ENCODE measurements around the gene SMIM35. TPM values are rescaled to one million over a fixed set of nuclear protein-coding genes. Genes with fewer than 3 reads are reported as not detected.
"Not testable (repeated sequence)": the region's sequence is repeated elsewhere in the genome, so short reads cannot be mapped to it uniquely, and the experiment has no call there.

Gene SMIM35
- total RNA-seq, 1 experiment from 2014 or later, result not detected

DNA sequence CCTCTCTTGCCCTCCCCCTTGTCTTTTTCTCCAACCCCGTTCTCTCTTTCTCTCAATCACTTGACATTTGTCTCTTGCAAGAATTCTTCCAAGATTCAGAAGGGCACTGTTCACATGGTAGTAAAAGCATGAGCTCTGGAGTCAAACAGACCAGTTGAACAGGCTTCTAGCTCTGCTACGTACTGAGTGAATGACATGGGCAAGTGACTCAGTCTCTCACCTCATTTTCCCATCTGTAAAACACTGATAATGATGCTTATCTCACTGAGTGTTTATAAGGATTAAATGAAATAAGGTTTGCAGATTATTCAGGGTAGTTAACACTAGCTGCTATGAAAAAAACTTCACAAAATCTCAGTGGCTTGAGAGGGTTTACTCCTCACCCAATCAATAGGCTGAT is 106.5 kb downstream of the SMIM35 start:
- no peak overlapping the region for H2AFZ ChIP-seq
- H3K27me3 ChIP-seq (ENCODE audit: insufficient read depth, low read depth), result peaks cover 10% of the 10 kb centered on the region; the same call in 1 of the 2 replicates
- no peak overlapping the region for H3K4me3 ChIP-seq
- no peaks in the 10 kb centered on the region for H3K4me1 ChIP-seq (replicated peaks; ENCODE audit: insufficient read depth)
- intact Hi-C loops (cut with micrococcal nuclease; ENCODE audit: unreplicated experiment), result no loop called here
- H3K36me3 ChIP-seq (ENCODE audit: low read depth), result no peaks in the 10 kb centered on the region
- ChIA-PET POLR2A (ENCODE audit: unreplicated experiment) (no interaction called here), CTCF (no interaction called here)
- no peaks in the 10 kb centered on the region for H3F3A ChIP-seq (ENCODE audit: insufficient read depth, low read depth)
- H3K79me2 ChIP-seq (ENCODE audit: low read depth), result no peaks in the 10 kb centered on the region
- H3K27ac ChIP-seq, result no peak overlapping the region
- H3K9me2 ChIP-seq (ENCODE audit: insufficient read depth), result no peaks in the 10 kb centered on the region
- DNase-seq, result peak in 1 of 2 experiments; percentile 76
- H3K9me3 ChIP-seq (ENCODE audit: insufficient read depth, low read depth), result no peaks in the 10 kb centered on the region
- no peaks in the 10 kb centered on the region for H4K20me1 ChIP-seq (ENCODE audit: insufficient read depth)
- H3K4me2 ChIP-seq, result no peak overlapping the region
- no TSS peak for BruUV-seq (replicated peaks)
- TF ChIP-seq, protein P1, sequence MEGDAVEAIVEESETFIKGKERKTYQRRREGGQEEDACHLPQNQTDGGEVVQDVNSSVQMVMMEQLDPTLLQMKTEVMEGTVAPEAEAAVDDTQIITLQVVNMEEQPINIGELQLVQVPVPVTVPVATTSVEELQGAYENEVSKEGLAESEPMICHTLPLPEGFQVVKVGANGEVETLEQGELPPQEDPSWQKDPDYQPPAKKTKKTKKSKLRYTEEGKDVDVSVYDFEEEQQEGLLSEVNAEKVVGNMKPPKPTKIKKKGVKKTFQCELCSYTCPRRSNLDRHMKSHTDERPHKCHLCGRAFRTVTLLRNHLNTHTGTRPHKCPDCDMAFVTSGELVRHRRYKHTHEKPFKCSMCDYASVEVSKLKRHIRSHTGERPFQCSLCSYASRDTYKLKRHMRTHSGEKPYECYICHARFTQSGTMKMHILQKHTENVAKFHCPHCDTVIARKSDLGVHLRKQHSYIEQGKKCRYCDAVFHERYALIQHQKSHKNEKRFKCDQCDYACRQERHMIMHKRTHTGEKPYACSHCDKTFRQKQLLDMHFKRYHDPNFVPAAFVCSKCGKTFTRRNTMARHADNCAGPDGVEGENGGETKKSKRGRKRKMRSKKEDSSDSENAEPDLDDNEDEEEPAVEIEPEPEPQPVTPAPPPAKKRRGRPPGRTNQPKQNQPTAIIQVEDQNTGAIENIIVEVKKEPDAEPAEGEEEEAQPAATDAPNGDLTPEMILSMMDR (conservative IDR thresholded peaks at IDR 0.05), result no peak
- TF ChIP-seq EZH2 (IDR thresholded peaks at IDR 0.05; ENCODE audit: low read depth), result no peak

DNA sequence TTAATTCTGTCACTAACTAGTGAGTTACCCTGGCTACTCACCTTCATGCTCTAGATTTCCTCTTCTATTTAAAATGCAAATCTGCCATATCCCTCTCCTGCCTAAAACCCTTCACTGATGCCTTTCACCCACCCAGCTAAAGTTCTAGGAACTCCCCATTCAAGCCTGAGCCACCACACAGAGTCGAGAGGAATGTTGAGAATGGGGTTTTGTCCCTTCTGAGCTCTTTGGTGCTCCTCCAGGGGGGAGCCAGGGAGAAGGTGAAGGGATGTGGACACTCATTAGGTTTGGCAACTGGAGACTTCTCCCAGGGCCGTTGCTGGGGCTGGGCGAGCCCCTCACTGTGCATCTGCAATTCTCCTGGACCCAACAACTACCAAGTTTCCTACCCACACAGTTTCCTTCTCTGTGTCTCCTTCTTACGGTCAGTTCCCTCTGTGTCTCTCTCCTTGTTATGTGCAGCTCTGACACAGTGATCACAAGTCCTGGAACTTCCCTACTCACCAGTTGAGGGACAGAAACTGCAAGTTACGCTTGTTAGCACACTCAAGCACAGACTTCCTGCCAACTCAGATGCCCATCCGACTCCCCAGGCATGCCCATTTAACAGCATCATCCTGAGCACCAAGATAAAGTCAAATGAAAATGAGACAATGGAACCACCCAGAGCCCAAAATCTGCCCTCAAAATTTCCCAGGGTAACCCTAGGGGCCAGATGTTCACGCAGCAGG is 107.1 kb downstream of the SMIM35 start:
- no peak overlapping the region for H3K4me2 ChIP-seq
- H4K20me1 ChIP-seq (ENCODE audit: insufficient read depth), result no peaks in the 10 kb centered on the region
- no TSS peak for BruUV-seq (replicated peaks)

DNA sequence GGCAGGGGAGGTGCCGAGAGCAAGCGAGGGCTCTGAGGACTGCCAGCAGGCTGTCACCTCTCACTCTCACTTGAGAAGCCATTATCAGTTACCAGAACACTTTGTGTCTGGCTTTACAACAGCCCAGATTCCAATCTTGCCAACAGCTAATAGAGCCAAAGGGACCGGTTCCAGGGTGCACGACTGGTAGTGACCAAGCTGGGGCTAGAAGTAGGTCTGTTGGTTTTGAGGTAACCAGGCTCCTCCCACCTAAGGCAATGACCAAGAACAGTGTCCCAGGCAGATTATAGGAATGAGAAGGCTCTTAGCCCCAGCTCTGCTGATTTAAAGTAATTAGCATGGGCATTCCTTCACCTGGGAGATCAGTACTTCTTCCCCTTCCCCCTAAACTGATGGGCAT is 107.8 kb downstream of the SMIM35 start:
- no peaks in the 10 kb centered on the region for H3K4me1 ChIP-seq (replicated peaks; ENCODE audit: insufficient read depth)
- peaks cover 10% of the 10 kb centered on the region; the same call in 1 of the 2 replicates for H3K27me3 ChIP-seq (ENCODE audit: insufficient read depth, low read depth)
- no peaks in the 10 kb centered on the region for H3K9me2 ChIP-seq (ENCODE audit: insufficient read depth)
- no peaks in the 10 kb centered on the region for H4K20me1 ChIP-seq (ENCODE audit: insufficient read depth)
- no peak for DNase-seq
- CTCF ChIA-PET, result no interaction called here
- no peak overlapping the region for H3K4me2 ChIP-seq
- no TSS peak for BruUV-seq (replicated peaks)
- H3K79me2 ChIP-seq (ENCODE audit: low read depth), result no peaks in the 10 kb centered on the region
- no peaks in the 10 kb centered on the region for H3K36me3 ChIP-seq (ENCODE audit: low read depth)
- no peaks in the 10 kb centered on the region for H3K9me3 ChIP-seq (ENCODE audit: insufficient read depth, low read depth)
- H2AFZ ChIP-seq, result no peak overlapping the region
- no peak overlapping the region for H3K4me3 ChIP-seq
- H3F3A ChIP-seq (ENCODE audit: insufficient read depth, low read depth), result no peaks in the 10 kb centered on the region
- H3K27ac ChIP-seq, result no peak overlapping the region
- intact Hi-C loops (cut with micrococcal nuclease; ENCODE audit: unreplicated experiment), result no loop called here
- no peak for TF ChIP-seq EZH2 (IDR thresholded peaks at IDR 0.05; ENCODE audit: low read depth)
- TF ChIP-seq, protein P1 (conservative IDR thresholded peaks at IDR 0.05), result no peak
- POLR2A ChIA-PET (ENCODE audit: unreplicated experiment), result no interaction called here

More for the DNA sequence above, 107.1 kb downstream of the SMIM35 start:
- Histone ChIP-seq H3K4me3 (no peak overlapping the region), H3K9me3 (ENCODE audit: insufficient read depth, low read depth) (no peaks in the 10 kb centered on the region), H3K79me2 (ENCODE audit: low read depth) (no peaks in the 10 kb centered on the region), H3K27ac (no peak overlapping the region), H3K4me1 (replicated peaks; ENCODE audit: insufficient read depth) (no peaks in the 10 kb centered on the region), H3K36me3 (ENCODE audit: low read depth) (no peaks in the 10 kb centered on the region), H3F3A (ENCODE audit: insufficient read depth, low read depth) (no peaks in the 10 kb centered on the region), H3K9me2 (ENCODE audit: insufficient read depth) (no peaks in the 10 kb centered on the region), H3K27me3 (ENCODE audit: insufficient read depth, low read depth) (peaks cover 10% of the 10 kb centered on the region; the same call in 1 of the 2 replicates), H2AFZ (no peak overlapping the region)
- no peak for TF ChIP-seq EZH2 (IDR thresholded peaks at IDR 0.05; ENCODE audit: low read depth)
- TF ChIP-seq, protein P1 (conservative IDR thresholded peaks at IDR 0.05), result no peak
- POLR2A ChIA-PET (ENCODE audit: unreplicated experiment), result no interaction called here
- DNase-seq, result no peak
- CTCF ChIA-PET, result no interaction called here
- intact Hi-C loops (cut with micrococcal nuclease; ENCODE audit: unreplicated experiment), result no loop called here

DNA sequence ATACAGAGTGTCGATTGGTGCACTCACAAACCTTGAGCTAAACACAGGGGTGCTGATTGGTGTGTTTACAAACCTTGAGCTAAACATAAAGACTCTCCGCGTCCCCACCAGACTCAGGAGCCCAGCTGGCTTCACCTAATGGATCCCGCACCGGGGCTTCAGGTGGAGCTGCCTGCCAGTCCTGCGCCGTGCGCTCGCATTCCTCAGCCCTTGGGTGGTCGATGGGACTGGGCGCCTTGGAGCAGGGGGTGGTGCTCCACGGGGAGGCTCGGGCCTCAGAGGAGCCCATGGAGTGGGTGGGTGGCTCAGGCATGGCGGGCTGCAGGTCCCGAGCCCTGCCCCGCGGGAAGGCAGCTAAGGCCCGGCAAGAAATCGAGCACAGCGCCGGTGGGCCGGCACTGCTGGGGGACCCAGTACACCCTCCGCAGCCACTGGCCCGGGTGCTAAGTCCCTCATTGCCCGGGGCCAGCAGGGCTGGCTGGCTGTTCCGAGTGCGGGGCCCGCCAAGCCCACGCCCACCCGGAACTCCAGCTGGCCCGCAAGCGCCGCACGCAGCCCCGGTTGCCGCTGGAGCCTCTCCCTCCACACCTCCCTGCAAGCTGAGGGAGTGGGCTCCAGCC is 108.4 kb downstream of the SMIM35 start:
- H3K9me3 ChIP-seq (ENCODE audit: insufficient read depth, low read depth); H3K9me2 ChIP-seq (ENCODE audit: insufficient read depth); CTCF ChIA-PET; H3K27me3 ChIP-seq (ENCODE audit: insufficient read depth, low read depth); H3K27ac ChIP-seq; H3K4me2 ChIP-seq; H3K36me3 ChIP-seq (ENCODE audit: low read depth); H3K79me2 ChIP-seq (ENCODE audit: low read depth); H3K4me1 ChIP-seq (replicated peaks; ENCODE audit: insufficient read depth); DNase-seq; POLR2A ChIA-PET (ENCODE audit: unreplicated experiment); H4K20me1 ChIP-seq (ENCODE audit: insufficient read depth); intact Hi-C loops (cut with micrococcal nuclease; ENCODE audit: unreplicated experiment); BruUV-seq (replicated peaks); H2AFZ ChIP-seq; H3K4me3 ChIP-seq; H3F3A ChIP-seq (ENCODE audit: insufficient read depth, low read depth): not testable (repeated sequence)

DNA sequence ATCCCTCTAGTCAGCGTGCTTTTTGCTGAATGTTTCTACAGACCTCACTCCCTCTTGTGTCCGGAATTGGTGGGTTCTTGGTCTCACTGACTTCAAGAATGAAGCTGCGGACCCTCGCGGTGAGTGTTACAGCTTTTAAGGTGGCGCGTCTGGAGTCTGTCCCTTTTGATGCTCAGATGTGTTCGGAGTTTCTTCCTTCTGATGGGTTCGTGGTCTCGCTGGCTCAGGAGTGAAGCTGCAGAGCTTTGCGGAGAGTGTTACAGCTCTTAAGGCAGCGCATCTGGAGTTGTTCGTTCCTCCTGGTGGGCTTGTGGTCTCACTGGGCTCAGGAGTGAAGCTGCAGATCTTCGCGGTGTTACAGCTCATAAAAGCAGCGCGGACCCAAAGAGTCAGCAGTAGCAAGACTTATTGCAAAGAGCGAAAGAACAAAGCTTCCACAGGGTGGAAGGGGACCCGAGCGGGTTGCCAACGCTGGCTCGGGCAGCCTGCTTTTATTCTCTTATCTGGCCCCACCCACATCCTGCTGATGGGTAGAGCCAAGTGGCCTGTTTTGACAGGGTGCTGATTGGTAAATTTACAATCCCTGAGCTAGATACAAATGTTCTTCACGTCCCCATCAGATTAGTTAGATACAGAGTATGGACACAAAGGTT is 109.0 kb downstream of the SMIM35 start:
- intact Hi-C loops (cut with micrococcal nuclease; ENCODE audit: unreplicated experiment), result not testable (repeated sequence)

More for the DNA sequence above, 109.0 kb downstream of the SMIM35 start:
- H3K9me2 ChIP-seq (ENCODE audit: insufficient read depth); H2AFZ ChIP-seq; BruUV-seq (replicated peaks); CTCF ChIA-PET; H3K4me1 ChIP-seq (replicated peaks; ENCODE audit: insufficient read depth); H3K27me3 ChIP-seq (ENCODE audit: insufficient read depth, low read depth); H3K27ac ChIP-seq; H3K4me3 ChIP-seq; POLR2A ChIA-PET (ENCODE audit: unreplicated experiment); DNase-seq; H3K9me3 ChIP-seq (ENCODE audit: insufficient read depth, low read depth); H3K79me2 ChIP-seq (ENCODE audit: low read depth); H3K36me3 ChIP-seq (ENCODE audit: low read depth); H3K4me2 ChIP-seq; H4K20me1 ChIP-seq (ENCODE audit: insufficient read depth); H3F3A ChIP-seq (ENCODE audit: insufficient read depth, low read depth): not testable (repeated sequence)

Data from PC-9 (cell line).